Esophagus squamous epithelium (tissue), 4 donors: ENCODE results near the gene LMF1.

Source experiments
- CTCF ChIP-seq, 6 experiments: fragments of 450-650 bp in 4 of 6; fragments of 200-600 bp in 2 of 6; sonication (generic) in 2 of 6; IDR thresholded peaks; one replicate each; pipeline ENCODE4 v1.5.1; 2016 to 2019; ENCODE audit warnings: antibody characterized with exemption in 6 of 6, mild to moderate bottlenecking in 4 of 6, moderate library complexity in 4 of 6
- POLR2A ChIP-seq, 4 donors: fragments of 450-650 bp; IDR thresholded peaks; one replicate each; pipeline ENCODE4 v1.6.1; 2017; ENCODE audit warnings: antibody characterized with exemption in 4 of 4, mild to moderate bottlenecking in 4 of 4, moderate library complexity in 3 of 4

- TF ChIP-seq CTCF (IDR thresholded peaks at IDR 0.05) (no peak), POLR2A (IDR thresholded peaks at IDR 0.05) (no peak)
Observed at GRCh38 chr16:920717-921116, 50.1 kb downstream of the LMF1 start.
